Pancreas (tissue), 10 donors: ENCODE results near the gene TMEM209. TPM values are rescaled to one million over a fixed set of nuclear protein-coding genes. Genes with fewer than 3 reads are reported as not detected.

Experiments used
- ATAC-seq, 4 donors: fragments of 200-7000 bp; cut with Tn5 transposase; one replicate each; pipeline versions ENCODE4 v1.8.0 to v1.9.1; 2020; ENCODE audit warnings: mild to moderate bottlenecking in 4 of 4, moderate library complexity in 4 of 4
- DNase-seq, 6 donors: peaks; one replicate each; pipeline ENCODE4 v3.0.0-alpha.2; 2020
- FAIRE-seq: peaks from 2 replicates; lab custom pipeline; 2012; peaks lifted over from hg19 to GRCh38; lab: Jason Lieb, UNC
- H3K27ac ChIP-seq, 4 donors: fragments of 200-600 bp; sonication (generic); 1 replicate in 3 of 4; 2 replicates in 1 of 4; pipeline versions ENCODE4 v1.5.0 to v1.8.0; 2020
- H3K27me3 ChIP-seq, 4 donors: fragments of 200-600 bp; one replicate each; pipeline ENCODE4 v1.8.0; 2021
- H3K36me3 ChIP-seq, 3 donors: fragments of 200-600 bp; sonication (generic) in 1 of 3; one replicate each; pipeline versions ENCODE4 v1.5.0 to v1.8.0; 2020 to 2021
- H3K4me1 ChIP-seq, 3 donors: fragments of 200-600 bp; one replicate each; pipeline ENCODE4 v1.8.0; 2021
- H3K4me3 ChIP-seq, 4 donors: fragments of 200-600 bp; sonication (generic) in 2 of 4; one replicate each; pipeline versions ENCODE4 v1.5.0 to v1.8.0; 2020 to 2021
- H3K9me3 ChIP-seq, 4 donors: fragments of 200-600 bp; one replicate each; pipeline ENCODE4 v1.8.0; 2021
- CTCF ChIP-seq, 4 donors: fragments of 200-600 bp; sonication (generic) in 3 of 4; IDR thresholded peaks; one replicate each; pipeline versions ENCODE4 v1.5.0 to v1.8.0; 2021; ENCODE audit warnings: antibody characterized with exemption in 4 of 4
- WGBS, 2 donors: extraction: QIAGEN DNeasy Blood & Tissue Kit; methylation state at CpG; one replicate each; pipeline ENCODE4 v1.1.7; 2013; 5-methylcytosine and 5-hydroxymethylcytosine counted together
- intact Hi-C, 3 donors: fragments of 100-400 bp; cut with DNase I; formaldehyde crosslinking; loops; one replicate each; pipeline versions ENCODE4 v1.11.1 to v1.14.2; 2022
- polyA plus RNA-seq, 2 donors: library from polyadenylated mRNA; stranded (reverse); fragments of 200-250 nt; gene quantifications; one replicate each; pipeline ENCODE4 v1.2.3, GENCODE V29; 2013
- total RNA-seq, 6 donors: library from RNA; stranded (reverse); fragmentation: NEBNext Ultra II Directional in 4 of 6; extraction: Animal tissue kit (Norgen Biotek cat#: 25700) in 4 of 6; gene quantifications; one replicate each; pipeline versions ENCODE4 v1.2.1 to v1.2.4, GENCODE V29; 2021 to 2023
- donor health status: healthy with polysubstance abuse.
- donor health status: DM: no; HTN: no; CAD: no; lungs with moderate emphysema.
- donor health status: DM: no; HTN: no; CAD: no.
- donor health status: control.
- donor health status: control.
- donor health status: Bipolar disorder and iron deficiency.
- donor health status: DM: yes; HTN: yes; CAD: no.
- donor health status: DM: no; HTN: no; CAD: no.
- donor health status: DM: no; HTN: no; CAD: no.
- donor health status: DM: yes; HTN: yes; CAD: no.

Gene TMEM209
- total and polyA plus RNA-seq, 8 donors, result 4.2 to 16.1 (median 10.6) TPM

DNA sequence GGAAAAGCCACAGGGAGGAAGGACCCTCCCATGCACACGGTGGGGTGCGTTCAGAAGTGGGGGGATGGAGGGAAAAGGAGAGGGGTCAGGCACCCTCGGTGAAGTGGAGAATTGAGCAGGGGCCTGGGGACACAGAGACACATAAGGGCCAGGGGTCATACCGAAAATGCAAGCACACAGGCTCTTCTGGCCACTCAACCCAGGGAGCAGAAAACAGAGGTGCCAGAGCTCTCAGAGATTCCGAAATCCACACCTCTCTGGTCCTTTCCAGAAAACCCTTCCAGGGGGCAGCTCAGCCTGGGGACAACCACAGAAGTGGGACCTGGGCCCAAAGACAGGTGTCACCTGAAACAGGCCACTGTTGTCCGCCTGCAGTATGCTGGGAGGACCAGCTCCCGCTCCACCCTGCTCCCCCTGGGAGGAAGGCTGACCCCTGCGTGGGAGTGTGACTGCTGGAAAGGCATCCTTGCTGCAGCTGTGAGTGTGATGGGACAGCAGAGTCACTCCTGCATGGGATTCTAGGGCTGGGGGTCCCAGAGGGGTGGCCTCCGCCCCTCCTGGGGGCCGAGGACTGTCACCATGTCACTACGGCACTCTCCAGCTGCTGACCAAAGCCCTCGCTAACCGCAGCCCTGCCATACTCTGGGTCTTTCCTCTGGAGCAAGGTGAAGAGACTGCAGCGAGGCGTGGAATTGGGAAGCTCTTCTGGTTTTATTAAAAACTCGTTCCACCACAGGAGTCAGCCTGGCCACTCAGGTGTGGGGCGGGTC lies 63.1 kb downstream of the TMEM209 start:
- DNase-seq (peak in 1 of 6 donors; percentile 57), ATAC-seq (peak in 2 of 4 donors; percentile 4 to 16), FAIRE-seq (no peak)
- H3K9me3 ChIP-seq, result no peaks in the 10 kb centered on the region
- H3K4me1 ChIP-seq, result peaks cover 0 to 4% (median 0%) of the 10 kb centered on the region in 3 donors
- no peaks in the 10 kb centered on the region for H3K36me3 ChIP-seq
- no peak for TF ChIP-seq CTCF (IDR thresholded peaks at IDR 0.05)
- no peaks in the 10 kb centered on the region for H3K27me3 ChIP-seq
- peak overlapping the region in 2 of 4 donors; percentile 45 to 49 for H3K4me3 ChIP-seq
- peak overlapping the region in 3 of 4 donors; percentile 81 to 87 (median 83) for H3K27ac ChIP-seq
- 67 to 72% methylated on average over 17 of the region's 17 CpGs for WGBS, 2 donors
- intact Hi-C loops, result no loop called here

- WGBS, 2 donors, result 38 to 51% methylated on average over 35 to 39 of the region's 39 CpGs
- intact Hi-C loops, result no loop called here
- DNase-seq (peak; percentile 73 to 91 (median 82)), FAIRE-seq (no peak), ATAC-seq (peak; percentile 86 to 96 (median 92))
- TF ChIP-seq CTCF (IDR thresholded peaks at IDR 0.05), result no peak
- peak overlapping the region; percentile 67 to 87 (median 82) for H3K27ac ChIP-seq
- peaks cover 0 to 5% (median 0%) of the 10 kb centered on the region in 3 donors for H3K36me3 ChIP-seq
- peaks cover 0 to 4% (median 0%) of the 10 kb centered on the region in 3 donors for H3K4me1 ChIP-seq
- H3K27me3 ChIP-seq, result no peaks in the 10 kb centered on the region
- H3K4me3 ChIP-seq, result peak overlapping the region; percentile 18 to 49 (median 40)
- H3K9me3 ChIP-seq, result no peaks in the 10 kb centered on the region
Measured at GRCh38 chr7:130141161-130141883, 63.9 kb downstream of the TMEM209 start.

DNA sequence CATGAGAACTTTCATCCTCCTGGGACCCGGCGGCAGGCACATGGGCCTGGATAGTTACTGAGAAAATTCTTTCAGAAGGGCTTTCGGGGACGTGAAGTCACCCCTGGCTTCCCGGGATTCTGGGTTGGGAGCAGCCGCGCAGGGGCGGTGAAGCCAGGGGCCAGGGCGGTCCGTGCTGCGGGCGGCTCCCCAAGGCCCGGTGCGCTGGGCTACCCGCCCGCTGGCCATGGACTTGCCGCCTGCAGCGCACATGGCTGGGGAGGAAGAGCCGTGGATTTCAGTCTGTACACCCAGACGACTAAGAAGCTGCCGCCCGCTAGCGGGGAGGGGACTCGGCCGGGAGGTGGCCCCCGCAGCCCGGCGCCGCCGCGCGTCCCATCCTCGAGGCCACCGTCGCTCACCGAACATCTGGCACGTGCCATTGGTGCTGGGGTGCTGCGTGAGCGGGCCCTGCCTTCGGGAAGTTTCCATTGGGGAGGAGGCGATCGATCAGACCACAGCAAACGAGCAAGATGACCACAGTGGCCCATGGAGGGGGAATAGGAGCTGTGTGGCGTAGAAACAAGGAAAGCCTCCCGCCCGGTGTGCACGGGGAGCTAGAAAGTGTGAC lies 64.5 kb downstream of the TMEM209 start:
- ATAC-seq, result no peak
- intact Hi-C loops, result no loop called here
- Histone ChIP-seq H3K27ac (peak overlapping the region; percentile 67 to 87 (median 82)), H3K36me3 (peaks cover 0 to 5% (median 0%) of the 10 kb centered on the region in 3 donors), H3K9me3 (no peaks in the 10 kb centered on the region), H3K4me1 (peaks cover 0 to 4% (median 0%) of the 10 kb centered on the region in 3 donors), H3K4me3 (peak overlapping the region in 3 of 4 donors; percentile 18 to 49 (median 45)), H3K27me3 (no peaks in the 10 kb centered on the region)
- no peak for TF ChIP-seq CTCF (IDR thresholded peaks at IDR 0.05)
- 91 to 92% methylated on average over 47 of the region's 47 CpGs for WGBS, 2 donors
- FAIRE-seq, result no peak
- DNase-seq, result peak in 1 of 6 donors; percentile 56

DNA sequence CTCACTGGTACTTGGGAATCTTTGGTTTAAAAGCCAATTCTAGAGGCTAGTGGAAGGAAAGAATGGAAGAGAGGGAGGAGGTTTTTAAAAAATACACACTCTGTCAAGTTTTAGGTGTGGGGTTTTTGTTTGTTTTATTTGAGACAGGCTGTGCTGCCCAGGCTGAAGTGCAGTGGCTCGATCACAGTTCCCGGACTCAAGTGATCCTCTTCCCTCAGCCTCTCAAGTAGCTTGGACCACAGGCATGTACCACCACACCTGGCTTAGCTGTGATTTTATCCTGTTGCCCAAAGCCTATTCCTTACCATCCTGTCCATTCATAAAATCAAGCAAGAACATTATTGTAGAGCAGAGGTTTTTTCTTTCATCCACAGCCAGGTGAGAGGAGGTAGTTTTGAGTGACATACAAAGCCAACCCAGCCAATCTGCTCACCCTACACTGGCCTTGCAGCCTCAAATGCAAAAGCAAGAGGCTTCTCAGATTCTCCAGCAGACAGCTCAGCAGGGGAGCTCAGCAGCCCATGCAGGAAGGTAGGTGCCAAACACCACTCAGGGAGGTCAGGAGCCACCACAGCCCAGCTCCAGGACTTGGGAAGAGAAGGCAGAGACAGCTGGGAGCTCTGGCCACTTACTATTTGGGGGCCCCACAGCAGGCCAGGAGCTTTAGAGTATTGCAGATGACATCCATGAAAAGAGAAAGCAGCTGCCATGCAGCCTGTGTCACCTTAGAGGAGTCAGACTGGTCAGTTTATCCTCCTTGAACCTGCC lies 65.8 kb downstream of the TMEM209 start:
- no peaks in the 10 kb centered on the region for H3K9me3 ChIP-seq
- peaks cover 0 to 4% (median 0%) of the 10 kb centered on the region in 3 donors for H3K4me1 ChIP-seq
- 90 to 93% methylated on average over 2 of the region's 2 CpGs for WGBS, 2 donors
- ATAC-seq (no peak), FAIRE-seq (no peak), DNase-seq (no peak)
- no peak overlapping the region for H3K27ac ChIP-seq
- peaks cover 0 to 14% (median 0%) of the 10 kb centered on the region in 3 donors for H3K36me3 ChIP-seq
- no peak overlapping the region for H3K4me3 ChIP-seq
- intact Hi-C loops, result no loop called here
- no peaks in the 10 kb centered on the region for H3K27me3 ChIP-seq
- no peak for TF ChIP-seq CTCF (IDR thresholded peaks at IDR 0.05)
